Spinal cord (tissue), 10 donors: ENCODE measurements around the gene CASKIN2. TPM values are rescaled to one million over a fixed set of nuclear protein-coding genes. Genes with fewer than 3 reads are reported as not detected.

Experiments used
- DNase-seq, 6 donors: peaks; one replicate each; pipeline versions ENCODE4 v3.0.0 to v3.0.0-alpha.2; 2013 to 2015; ENCODE audit warnings: low spot score in 6 of 6, low read depth in 4 of 6
- H3K27ac ChIP-seq: one replicate; pipeline ENCODE4 v1.5.1; 2013; ENCODE audit warnings: low read depth, low read length, control low read depth
- H3K27me3 ChIP-seq: one replicate; pipeline ENCODE4 v1.6.1; 2013; ENCODE audit warnings: low read length; ENCODE audit not compliant: control insufficient read depth, insufficient read depth
- H3K36me3 ChIP-seq: one replicate; pipeline ENCODE4 v1.6.1; 2013; ENCODE audit warnings: low read length; ENCODE audit not compliant: control insufficient read depth, insufficient read depth
- H3K4me1 ChIP-seq: one replicate; pipeline ENCODE4 v1.6.1; 2013; ENCODE audit warnings: low read length; ENCODE audit not compliant: control insufficient read depth, insufficient read depth
- H3K4me3 ChIP-seq: one replicate; pipeline ENCODE4 v1.5.1; 2013; ENCODE audit warnings: low read depth, low read length, control low read depth
- H3K9me3 ChIP-seq: one replicate; pipeline ENCODE4 v1.6.1; 2013; ENCODE audit warnings: low read length; ENCODE audit not compliant: control insufficient read depth, insufficient read depth
- WGBS: methylation state at CpG from one replicate; pipeline ENCODE4 v1.1.5; 2013; ENCODE audit warnings: missing lambda C conversion rate; ENCODE audit not compliant: insufficient coverage; 5-methylcytosine and 5-hydroxymethylcytosine counted together
- polyA plus RNA-seq, 2 donors: library from polyadenylated mRNA; unstranded; fragments of 120-200 nt; gene quantifications; one replicate each; pipeline ENCODE4 v1.2.1, GENCODE V29; 2013; ENCODE audit not compliant: insufficient read length in 2 of 2
- total RNA-seq, 2 donors: library from RNA; depleted of rRNA in 1 of 2; stranded (reverse); fragments of 120-200 nt in 1 of 2; fragments of >200 nt in 1 of 2; gene quantifications; one replicate each; pipeline versions ENCODE4 v1.2.3 to v1.2.4, GENCODE V29; 2013 to 2014
- donor health status: healthy.

CASKIN2 gene
- total and polyA plus RNA-seq, 4 donors, result 12.9 to 38.3 (median 25.8) TPM

- no peaks in the 10 kb centered on the region for H3K27me3 ChIP-seq
- peaks cover 3% of the 10 kb centered on the region for H3K36me3 ChIP-seq
- no peaks in the 10 kb centered on the region for H3K9me3 ChIP-seq
- WGBS, result 94% methylated on average over 8 of the region's 8 CpGs
- H3K4me1 ChIP-seq, result peaks cover 16% of the 10 kb centered on the region
- no peak overlapping the region for H3K4me3 ChIP-seq
- no peak for DNase-seq
- no peak overlapping the region for H3K27ac ChIP-seq
These were observed 20.5 kb upstream of the CASKIN2 start for GRCh38 chr17:75535871-75536270.

- WGBS, result 72% methylated on average over 15 of the region's 15 CpGs
- Histone ChIP-seq H3K4me3 (no peak overlapping the region), H3K4me1 (peaks cover 16% of the 10 kb centered on the region), H3K27ac (no peak overlapping the region), H3K9me3 (no peaks in the 10 kb centered on the region), H3K36me3 (peaks cover under 1% of the 10 kb centered on the region), H3K27me3 (no peaks in the 10 kb centered on the region)
- DNase-seq, result no peak
These were observed 19.8 kb upstream of the CASKIN2 start for GRCh38 chr17:75535119-75535537.

- WGBS, result 86% methylated on average over 2 of the region's 7 CpGs
- no peak for DNase-seq
- Histone ChIP-seq H3K4me1 (peaks cover 16% of the 10 kb centered on the region), H3K36me3 (no peaks in the 10 kb centered on the region), H3K9me3 (no peaks in the 10 kb centered on the region), H3K27me3 (no peaks in the 10 kb centered on the region), H3K27ac (no peak overlapping the region), H3K4me3 (no peak overlapping the region)
These were observed 16.4 kb upstream of the CASKIN2 start for GRCh38 chr17:75531721-75532072.

- H3K9me3 ChIP-seq, result no peaks in the 10 kb centered on the region
- H3K27ac ChIP-seq, result no peak overlapping the region
- no peak for DNase-seq
- 80% methylated on average over 19 of the region's 19 CpGs for WGBS
- peaks cover 23% of the 10 kb centered on the region for H3K4me1 ChIP-seq
- no peak overlapping the region for H3K4me3 ChIP-seq
- H3K36me3 ChIP-seq, result no peaks in the 10 kb centered on the region
- peaks cover 5% of the 10 kb centered on the region for H3K27me3 ChIP-seq
These were observed 15.7 kb upstream of the CASKIN2 start for GRCh38 chr17:75530837-75531720.

- DNase-seq, result no peak
- H3K4me3 ChIP-seq, result no peak overlapping the region
- WGBS, result 59% methylated on average over 12 of the region's 13 CpGs
These were observed 11.4 kb upstream of the CASKIN2 start for GRCh38 chr17:75526555-75527270.

GRCh38 chr17:75525806-75526554 lies 10.6 kb upstream of the CASKIN2 start:
- H3K4me1 ChIP-seq, result peaks cover 17% of the 10 kb centered on the region
- DNase-seq, result no peak
- peaks cover 5% of the 10 kb centered on the region for H3K27me3 ChIP-seq
- H3K27ac ChIP-seq, result no peak overlapping the region
- peaks cover 27% of the 10 kb centered on the region for H3K36me3 ChIP-seq
- H3K9me3 ChIP-seq, result no peaks in the 10 kb centered on the region
- WGBS, result 5% methylated on average over 60 of the region's 60 CpGs
- H3K4me3 ChIP-seq, result no peak overlapping the region

More at GRCh38 chr17:75526555-75527270, 11.4 kb upstream of the CASKIN2 start:
- Histone ChIP-seq H3K36me3 (peaks cover 20% of the 10 kb centered on the region), H3K27me3 (peaks cover 5% of the 10 kb centered on the region), H3K27ac (no peak overlapping the region), H3K9me3 (no peaks in the 10 kb centered on the region), H3K4me1 (peaks cover 20% of the 10 kb centered on the region)

- H3K27ac ChIP-seq, result no peak within 1 kb of the TSS
- peak within 1 kb of the TSS; percentile 50 for H3K4me3 ChIP-seq
- H3K36me3 ChIP-seq, result peaks cover 34% of the 10 kb centered on the region
- peak in 2 of 6 donors; percentile 67 to 77 for DNase-seq
- H3K4me1 ChIP-seq, result peaks cover 16% of the 10 kb centered on the region
- no peaks in the 10 kb centered on the region for H3K9me3 ChIP-seq
- H3K27me3 ChIP-seq, result peaks cover 5% of the 10 kb centered on the region
- 2% methylated on average over 96 of the region's 108 CpGs for WGBS
These were observed 9.9 kb upstream of the CASKIN2 start, which contains the start of gene LLGL2 for GRCh38 chr17:75524970-75525805. TSS of gene LLGL2 (plus strand) at chr17:75525697. CDS start at chr17:75543427, 17,730 bp downstream.

GRCh38 chr17:75524269-75524969 lies 9.1 kb upstream of the CASKIN2 start:
- WGBS, result 39% methylated on average over 20 of the region's 24 CpGs
- Histone ChIP-seq H3K4me1 (peaks cover 16% of the 10 kb centered on the region), H3K36me3 (peaks cover 41% of the 10 kb centered on the region), H3K4me3 (peak overlapping the region; percentile 50), H3K27ac (no peak overlapping the region), H3K27me3 (peaks cover 5% of the 10 kb centered on the region), H3K9me3 (no peaks in the 10 kb centered on the region)
- DNase-seq, result no peak
